ENCODE measurements around the gene NBPF20.
"Not testable (repeated sequence)": the region's sequence is repeated elsewhere in the genome, so short reads cannot be mapped to it uniquely, and the experiment has no call there.

The NBPF20 gene

GRCh38 chr1:145425436-145426029 is at the start of gene NBPF20:
TSS of gene NBPF20 (minus strand) at chr1:145425603. CDS start at chr1:145405272, 20,331 bp downstream.
- DNase-seq: peak; percentile 54 to 77 (median 66)

- not testable (repeated sequence) for DNase-seq
Observed at GRCh38 chr1:145474837-145475368, 49.5 kb upstream of the NBPF20 start.

GRCh38 chr1:145472731-145473130 is 47.3 kb upstream of the NBPF20 start:
- DNase-seq: not testable (repeated sequence)

- not testable (repeated sequence) for DNase-seq
Observed at GRCh38 chr1:145471365-145471764, 46.0 kb upstream of the NBPF20 start.

- DNase-seq: peak; percentile 38 to 76 (median 70)
Observed at GRCh38 chr1:145465405-145466144, 40.2 kb upstream of the NBPF20 start.

- not testable (repeated sequence) for DNase-seq
Observed at GRCh38 chr1:145464708-145465336, 39.4 kb upstream of the NBPF20 start.

GRCh38 chr1:145464017-145464416 is 38.6 kb upstream of the NBPF20 start:
- not testable (repeated sequence) for DNase-seq

GRCh38 chr1:145460684-145461083 is 35.3 kb upstream of the NBPF20 start:
- not testable (repeated sequence) for DNase-seq

- DNase-seq: not testable (repeated sequence)
Observed at GRCh38 chr1:145460048-145460447, 34.6 kb upstream of the NBPF20 start.

GRCh38 chr1:145459591-145459990 is 34.2 kb upstream of the NBPF20 start:
- not testable (repeated sequence) for DNase-seq

GRCh38 chr1:145459063-145459462 is 33.7 kb upstream of the NBPF20 start:
- not testable (repeated sequence) for DNase-seq

- DNase-seq: not testable (repeated sequence)
Observed at GRCh38 chr1:145454824-145455177, 29.4 kb upstream of the NBPF20 start.

- not testable (repeated sequence) for DNase-seq
Observed at GRCh38 chr1:145453873-145454823, 28.7 kb upstream of the NBPF20 start.

- not testable (repeated sequence) for DNase-seq
Observed at GRCh38 chr1:145452506-145452905, 27.1 kb upstream of the NBPF20 start.

- peak in 2 of 6 experiments; percentile 4 to 10 for DNase-seq
Observed at GRCh38 chr1:145451914-145452313, 26.5 kb upstream of the NBPF20 start.

GRCh38 chr1:145445219-145445618 is 19.8 kb upstream of the NBPF20 start:
- not testable (repeated sequence) for DNase-seq

GRCh38 chr1:145442340-145442739 is 16.9 kb upstream of the NBPF20 start:
- DNase-seq: not testable (repeated sequence)

GRCh38 chr1:145431363-145432256 is 6.2 kb upstream of the NBPF20 start:
- not testable (repeated sequence) for DNase-seq

- not testable (repeated sequence) for DNase-seq
Observed at GRCh38 chr1:145430830-145431229, 5.4 kb upstream of the NBPF20 start.

- not testable (repeated sequence) for DNase-seq
Observed at GRCh38 chr1:145429329-145429728, 3.9 kb upstream of the NBPF20 start.
